Endothelial cell of umbilical vein (primary cell): ENCODE data around the gene STMN3.

ENCODE experiments used
- CTCF ChIP-seq, 2 donors: IDR thresholded peaks; 1 replicate in 1 of 2; 2 replicates in 1 of 2; pipeline ENCODE4 v1.5.1; 2011; ENCODE audit warnings: low read length in 2 of 2, mild to moderate bottlenecking in 2 of 2, moderate library complexity in 2 of 2, control low read depth in 1 of 2, inconsistent platforms in 1 of 2, low read depth in 1 of 2; ENCODE audit not compliant: insufficient read depth in 1 of 2; ENCODE audit errors: extremely low read depth in 1 of 2
- EZH2 ChIP-seq: IDR thresholded peaks from 2 replicates; pipeline ENCODE4 v1.6.1; 2012; ENCODE audit warnings: borderline replicate concordance, low read depth, mild to moderate bottlenecking, moderate library complexity, low read length, inconsistent platforms; ENCODE audit not compliant: severe bottlenecking
- POLR2A ChIP-seq: IDR thresholded peaks from 2 replicates; pipeline ENCODE4 v1.6.1; 2012; ENCODE audit warnings: low read depth, mild to moderate bottlenecking, control low read depth, low read length
- POLR2AphosphoS5 ChIP-seq: IDR thresholded peaks from 2 replicates; pipeline ENCODE4 v1.6.1; 2012; ENCODE audit warnings: low read depth, mild to moderate bottlenecking, control low read depth, low read length, moderate library complexity; ENCODE audit not compliant: insufficient read depth

GRCh38 chr20:63667858-63668257, 14.6 kb upstream of the STMN3 start:
- TF ChIP-seq POLR2AphosphoS5 (no peak), CTCF (IDR thresholded peaks at IDR 0.05; ENCODE audit: extremely low read depth in 1 of 2, insufficient read depth in 1 of 2, low read depth in 1 of 2, low read length in 2 of 2) (no peak), EZH2 (no peak), POLR2A (no peak)
